Transverse colon (tissue), 4 donors: Measurements from ENCODE around the gene ZWILCH. TPM values are rescaled to one million over a fixed set of nuclear protein-coding genes. Genes with fewer than 3 reads are reported as not detected.

Experiments
- DNase-seq: peaks from one replicate; pipeline ENCODE4 v3.0.0-alpha.2; 2019
- H3K27ac ChIP-seq, 4 donors: fragments of 200-600 bp; sonication (generic); 2 replicates each; pipeline ENCODE4 v1.5.1; 2016 to 2018; ENCODE audit warnings: inconsistent platforms in 4 of 4
- H3K27me3 ChIP-seq: fragments of 200-600 bp; sonication (generic); 2 replicates; pipeline ENCODE4 v1.5.1; 2017; ENCODE audit warnings: inconsistent platforms
- H3K36me3 ChIP-seq, 4 donors: fragments of 200-600 bp; sonication (generic); 2 replicates each; pipeline ENCODE4 v1.5.1; 2017 to 2019; ENCODE audit warnings: inconsistent platforms in 4 of 4
- H3K4me1 ChIP-seq, 4 donors: fragments of 200-600 bp; sonication (generic); 2 replicates each; pipeline ENCODE4 v1.5.1; 2017 to 2020; ENCODE audit warnings: inconsistent platforms in 4 of 4
- H3K4me3 ChIP-seq, 4 donors: fragments of 200-600 bp; sonication (generic); 1 replicate in 1 of 4; 2 replicates in 3 of 4; pipeline versions ENCODE4 v1.5.1 to v1.6.1; 2017 to 2019; ENCODE audit warnings: inconsistent platforms in 4 of 4
- H3K9me3 ChIP-seq, 2 donors: fragments of 200-600 bp; sonication (generic); 2 replicates each; pipeline ENCODE4 v1.5.1; 2017 to 2019; ENCODE audit warnings: inconsistent platforms in 2 of 2
- EP300 ChIP-seq: sonication (generic); formaldehyde crosslinking; IDR thresholded peaks from one replicate; pipeline ENCODE4 v1.6.1; 2017; ENCODE audit warnings: antibody characterized with exemption, low read depth
- POLR2A ChIP-seq: fragments of 450-650 bp; IDR thresholded peaks from one replicate; pipeline ENCODE4 v1.6.1; 2016; ENCODE audit warnings: antibody characterized with exemption, mild to moderate bottlenecking, moderate library complexity
- POLR2AphosphoS5 ChIP-seq, 3 donors: sonication (generic); formaldehyde crosslinking; IDR thresholded peaks; one replicate each; pipeline ENCODE4 v1.6.1; 2016; ENCODE audit warnings: antibody characterized with exemption in 3 of 3
- whole genome bisulfite sequencing, 2 donors: methylation state at CpG; one replicate each; pipeline ENCODE4 v1.1.5; 2018; ENCODE audit warnings: low coverage in 1 of 2; 5-methylcytosine and 5-hydroxymethylcytosine counted together
- in situ Hi-C, 4 donors: fragments of 200-750 bp; cut with MboI; loops; one replicate each; pipeline versions ENCODE4 v1.15.0 to v1.15.1; 2017; ENCODE audit warnings: low sequenced_read_pairs in 3 of 4, low pct_ligation_motif_present in 1 of 4, low pct_unique_long_range_greater_than_20kb in 1 of 4
- intact Hi-C: fragments of 100-400 bp; cut with DNase I; formaldehyde crosslinking; loops from one replicate; pipeline ENCODE4 v1.15.1; 2023; ENCODE audit warnings: low total_unique reads
- total RNA-seq, 4 donors: library from RNA; depleted of rRNA; stranded (reverse); fragments of >200 nt; gene quantifications; one replicate each; pipeline ENCODE4 v1.1.0, GENCODE V29; 2016
- TF ChIP-seq, protein P1 (sequence below), 5 experiments: fragments of 200-600 bp in 3 of 5; fragments of 450-650 bp in 2 of 5; sonication (generic) in 3 of 5; IDR thresholded peaks; 1 replicate in 2 of 5; 2 replicates in 3 of 5; pipeline ENCODE4 v1.5.1; 2016 to 2017; ENCODE audit warnings: antibody characterized with exemption in 5 of 5, inconsistent platforms in 3 of 5, mild to moderate bottlenecking in 2 of 5, moderate library complexity in 1 of 5

Gene ZWILCH
- total RNA-seq, 4 donors from 2014 or later: 1.9 to 6.8 (median 4.4) TPM

DNA sequence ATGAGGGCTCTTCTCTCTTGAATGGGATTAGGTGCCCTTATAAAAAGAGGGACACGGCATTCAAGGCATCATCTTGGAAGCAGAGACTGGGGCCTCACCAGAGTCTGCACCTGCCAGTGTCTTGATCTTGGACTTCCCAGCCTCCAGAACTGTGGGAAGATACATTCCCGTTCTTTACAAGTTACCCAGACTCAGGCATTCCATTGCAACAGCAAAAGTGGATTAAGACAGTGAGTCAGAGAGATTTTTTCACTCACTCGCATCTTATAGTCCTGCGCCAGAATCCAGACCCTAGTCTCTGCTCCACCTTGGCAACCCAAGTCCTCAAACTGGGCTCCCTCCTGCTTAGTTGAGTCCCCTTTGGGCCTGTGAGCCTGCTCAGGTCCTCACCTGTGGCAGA, 58.0 kb downstream of the ZWILCH start:
- Histone ChIP-seq H3K4me1 (peaks cover 0 to 5% (median 0%) of the 10 kb centered on the region in 4 donors), H3K9me3 (no peaks in the 10 kb centered on the region), H3K36me3 (no peaks in the 10 kb centered on the region), H3K4me3 (no peak overlapping the region), H3K27ac (no peak overlapping the region), H3K27me3 (no peaks in the 10 kb centered on the region)
- DNase-seq: no peak
- TF ChIP-seq POLR2A (no peak), EP300 (no peak), POLR2AphosphoS5 (IDR thresholded peaks at IDR 0.05) (no peak)
- TF ChIP-seq, protein P1, sequence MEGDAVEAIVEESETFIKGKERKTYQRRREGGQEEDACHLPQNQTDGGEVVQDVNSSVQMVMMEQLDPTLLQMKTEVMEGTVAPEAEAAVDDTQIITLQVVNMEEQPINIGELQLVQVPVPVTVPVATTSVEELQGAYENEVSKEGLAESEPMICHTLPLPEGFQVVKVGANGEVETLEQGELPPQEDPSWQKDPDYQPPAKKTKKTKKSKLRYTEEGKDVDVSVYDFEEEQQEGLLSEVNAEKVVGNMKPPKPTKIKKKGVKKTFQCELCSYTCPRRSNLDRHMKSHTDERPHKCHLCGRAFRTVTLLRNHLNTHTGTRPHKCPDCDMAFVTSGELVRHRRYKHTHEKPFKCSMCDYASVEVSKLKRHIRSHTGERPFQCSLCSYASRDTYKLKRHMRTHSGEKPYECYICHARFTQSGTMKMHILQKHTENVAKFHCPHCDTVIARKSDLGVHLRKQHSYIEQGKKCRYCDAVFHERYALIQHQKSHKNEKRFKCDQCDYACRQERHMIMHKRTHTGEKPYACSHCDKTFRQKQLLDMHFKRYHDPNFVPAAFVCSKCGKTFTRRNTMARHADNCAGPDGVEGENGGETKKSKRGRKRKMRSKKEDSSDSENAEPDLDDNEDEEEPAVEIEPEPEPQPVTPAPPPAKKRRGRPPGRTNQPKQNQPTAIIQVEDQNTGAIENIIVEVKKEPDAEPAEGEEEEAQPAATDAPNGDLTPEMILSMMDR (IDR thresholded peaks at IDR 0.05): no peak
- intact Hi-C loops: no loop called here
- WGBS, 2 donors: 81% methylated on average over 4 of the region's 4 CpGs; no CpG with 5 or more reads in 1 of the 2 donors
- in situ Hi-C loops: no loop called here

DNA sequence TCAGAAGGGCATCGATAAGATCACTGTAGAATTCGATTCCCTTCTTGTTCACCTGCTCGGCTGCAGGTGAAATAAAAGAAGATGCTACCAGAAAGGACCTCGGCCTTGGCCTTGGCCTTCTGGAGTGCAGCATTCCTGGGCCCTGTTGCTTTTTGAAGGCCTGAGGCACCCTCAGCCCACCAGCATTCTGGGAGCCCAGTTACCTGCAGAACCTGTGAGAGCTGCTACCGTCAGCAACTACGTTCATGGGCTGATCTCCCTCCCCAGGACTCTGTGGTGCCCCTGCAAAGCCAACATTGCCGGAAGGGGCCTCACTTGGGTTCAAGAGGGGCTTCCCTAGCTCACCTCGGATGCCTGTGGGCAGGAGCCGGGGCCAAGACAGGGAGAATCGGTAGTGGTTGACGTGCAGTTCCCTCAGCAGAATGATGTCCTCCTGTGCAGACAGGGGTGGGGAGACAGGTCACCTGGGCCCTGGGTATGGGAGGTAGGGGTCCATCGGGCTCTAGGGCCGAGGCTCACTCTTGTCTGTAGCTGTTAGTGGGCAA, 58.5 kb downstream of the ZWILCH start:
- H3K9me3 ChIP-seq: no peaks in the 10 kb centered on the region
- in situ Hi-C loops: no loop called here

DNA sequence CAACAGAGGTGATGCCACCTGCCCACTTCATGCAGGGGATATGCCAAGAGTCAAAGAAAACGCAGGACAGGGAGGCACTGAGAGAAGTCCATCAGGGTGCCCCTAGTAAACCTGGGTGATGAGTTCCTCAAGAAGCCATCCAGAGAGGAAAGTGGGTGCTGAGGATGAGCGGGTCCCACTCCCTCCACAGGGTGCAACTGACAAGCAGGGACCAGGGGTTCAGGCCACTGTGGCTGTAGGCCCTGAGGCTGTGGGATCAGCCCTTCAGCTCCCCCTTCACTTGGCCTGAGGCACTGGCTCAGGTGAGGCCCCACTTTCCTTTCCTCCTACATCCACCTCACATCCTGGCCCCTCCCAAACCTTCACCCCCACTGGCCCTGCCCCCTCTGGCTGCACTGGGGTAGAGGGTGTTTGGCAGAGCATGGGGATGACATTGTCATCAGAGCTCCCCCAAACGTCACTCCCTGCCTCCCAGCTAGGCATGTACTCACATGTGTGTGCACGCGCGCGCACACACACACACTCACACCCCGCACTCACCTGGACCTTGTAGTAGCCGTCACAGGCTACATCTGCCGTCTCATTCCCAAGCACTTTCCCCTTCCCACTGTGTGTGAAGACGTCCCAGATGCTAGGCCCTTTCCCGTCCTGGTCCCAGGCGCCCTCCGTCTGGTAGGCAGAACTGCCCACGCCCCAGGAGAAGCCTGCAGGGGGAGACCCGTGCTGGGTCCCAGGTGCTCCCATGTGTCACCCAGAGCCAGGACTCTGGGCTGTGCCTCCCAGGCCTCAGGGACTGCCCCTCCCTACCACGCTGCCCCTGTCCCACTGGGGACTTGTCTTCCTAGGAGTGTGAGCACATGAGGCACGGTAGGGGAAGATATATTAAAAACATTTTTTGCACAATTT, 59.3 kb downstream of the ZWILCH start:
- Histone ChIP-seq H3K27ac (no peak overlapping the region), H3K36me3 (no peaks in the 10 kb centered on the region), H3K4me3 (no peak overlapping the region), H3K9me3 (no peaks in the 10 kb centered on the region), H3K4me1 (peaks cover 0 to 5% (median 0%) of the 10 kb centered on the region in 4 donors), H3K27me3 (no peaks in the 10 kb centered on the region)
- DNase-seq: no peak
- 87 to 100% methylated on average over 1 to 18 of the region's 18 CpGs for WGBS, 2 donors
- intact Hi-C loops (no loop called here), in situ Hi-C loops (no loop called here)
- no peak for TF ChIP-seq POLR2AphosphoS5 (IDR thresholded peaks at IDR 0.05)
- TF ChIP-seq, protein P1 (IDR thresholded peaks at IDR 0.05): no peak
- TF ChIP-seq EP300: no peak
- no peak for TF ChIP-seq POLR2A

More for the DNA sequence above, 58.5 kb downstream of the ZWILCH start:
- no peak for DNase-seq
- peaks cover 0 to 5% (median 0%) of the 10 kb centered on the region in 4 donors for H3K4me1 ChIP-seq
- H3K36me3 ChIP-seq: no peaks in the 10 kb centered on the region
- no peak overlapping the region for H3K27ac ChIP-seq
- H3K27me3 ChIP-seq: no peaks in the 10 kb centered on the region
- intact Hi-C loops: no loop called here
- H3K4me3 ChIP-seq: no peak overlapping the region
- 91% methylated on average over 13 of the region's 13 CpGs; no CpG with 5 or more reads in 1 of the 2 donors for WGBS, 2 donors
- TF ChIP-seq POLR2A (no peak), POLR2AphosphoS5 (IDR thresholded peaks at IDR 0.05) (no peak), EP300 (no peak)
- TF ChIP-seq, protein P1 (IDR thresholded peaks at IDR 0.05): no peak

DNA sequence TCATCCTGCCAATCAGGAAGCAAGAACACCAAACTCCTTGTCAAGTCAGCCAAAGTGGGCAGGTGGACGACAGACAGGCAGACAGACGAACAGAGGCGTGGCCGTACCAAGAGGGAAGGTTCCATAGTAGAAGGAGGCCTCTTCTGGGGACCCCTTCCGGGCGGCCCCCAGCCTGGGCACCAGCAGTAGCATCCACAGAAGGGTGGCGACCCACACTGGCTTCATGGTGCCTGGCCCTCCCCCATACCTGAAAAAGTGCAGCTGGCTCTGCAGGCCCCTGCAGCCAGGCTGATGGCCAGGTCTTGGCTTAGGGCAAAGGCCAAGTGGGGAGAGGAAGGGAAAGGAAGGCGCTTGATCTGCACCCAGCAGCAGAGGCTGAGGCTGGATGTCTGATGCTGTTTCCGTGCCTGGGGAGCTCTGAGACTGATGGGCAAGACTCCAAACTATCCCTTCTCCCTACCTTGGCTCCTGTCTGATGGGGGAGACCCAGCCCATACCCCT, 60.1 kb downstream of the ZWILCH start:
- no peak for DNase-seq
- intact Hi-C loops (no loop called here), in situ Hi-C loops (no loop called here)
- Histone ChIP-seq H3K4me3 (no peak overlapping the region), H3K4me1 (peaks cover 0 to 5% (median 0%) of the 10 kb centered on the region in 4 donors), H3K36me3 (no peaks in the 10 kb centered on the region), H3K27me3 (no peaks in the 10 kb centered on the region), H3K27ac (no peak overlapping the region), H3K9me3 (no peaks in the 10 kb centered on the region)
- TF ChIP-seq, protein P1 (IDR thresholded peaks at IDR 0.05): no peak
- 69 to 85% methylated on average over 7 to 9 of the region's 9 CpGs for WGBS, 2 donors
